ENCODE results near the gene THOC7. TPM values are rescaled to one million over a fixed set of nuclear protein-coding genes. Genes with fewer than 3 reads are reported as not detected.

Gene THOC7
- total RNA-seq, 3 donors from 2014 or later (not counting 1 experiment from before 2014, with no cell fraction given): 30.3 to 35.8 (median 32.5) TPM

DNA sequence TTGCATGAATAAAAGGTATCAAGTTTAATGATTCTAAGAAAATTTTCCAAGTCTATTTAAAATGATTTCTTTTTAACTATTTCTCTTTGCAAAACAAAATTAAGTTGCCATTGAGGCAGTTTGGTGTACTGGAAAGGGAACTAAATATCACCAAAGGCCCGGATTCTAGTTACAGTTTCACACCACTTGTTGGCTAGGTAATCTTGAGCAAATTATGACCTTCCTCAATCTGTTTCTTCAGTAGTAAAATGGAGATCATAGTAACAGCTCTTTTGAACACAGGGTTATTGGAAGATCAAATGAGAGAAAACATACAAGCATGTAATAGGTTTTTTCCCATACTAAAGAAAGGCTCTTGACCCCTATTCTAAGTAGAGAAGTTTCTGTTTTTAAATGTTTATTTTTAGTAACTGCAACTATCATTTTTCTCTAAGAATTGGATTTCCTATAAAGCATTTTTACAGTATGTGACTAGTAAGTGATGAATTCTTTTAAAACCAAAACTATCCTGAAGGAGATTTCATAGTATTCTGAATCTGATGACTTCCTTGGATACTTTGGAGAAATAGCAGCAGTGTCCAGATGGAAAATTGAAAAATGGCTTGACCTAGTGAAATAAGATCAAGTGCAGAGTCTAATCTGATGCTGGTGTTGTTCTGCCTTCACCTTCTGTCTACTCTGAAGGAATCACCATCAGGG lies 32.9 kb upstream of the THOC7 start:
- intact Hi-C loops (cut with micrococcal nuclease): no loop called here
- Mint-ChIP-seq H3K9me3 (no peaks in the 10 kb centered on the region), H3K27ac (peak overlapping the region in 1 of 2 donors; percentile 43), H3K27me3 (ENCODE audit: low read depth in 2 of 2) (no peaks in the 10 kb centered on the region), H3K4me1 (peaks cover 30 to 35% of the 10 kb centered on the region in 2 donors), H3K4me3 (no peak overlapping the region), H3K36me3 (no peaks in the 10 kb centered on the region)
- 89% methylated on average over 1 of the region's 1 CpG for WGBS (ENCODE audit: insufficient coverage)
- DNase-seq: no peak
- no peak overlapping the region for H3K4me3 ChIP-seq (ENCODE audit: low read length)
- ATAC-seq: no peak
- H3K27ac ChIP-seq (ENCODE audit: low read length): no peak overlapping the region
- H3K27me3 ChIP-seq (ENCODE audit: control insufficient read depth, insufficient read depth, low read length): no peaks in the 10 kb centered on the region
- no peaks in the 10 kb centered on the region for H3K4me1 ChIP-seq (ENCODE audit: control insufficient read depth, insufficient read depth, low read length)
- peaks cover 27% of the 10 kb centered on the region for H3K36me3 ChIP-seq (ENCODE audit: control insufficient read depth, insufficient read depth, low read length)
- TF ChIP-seq, protein P1, sequence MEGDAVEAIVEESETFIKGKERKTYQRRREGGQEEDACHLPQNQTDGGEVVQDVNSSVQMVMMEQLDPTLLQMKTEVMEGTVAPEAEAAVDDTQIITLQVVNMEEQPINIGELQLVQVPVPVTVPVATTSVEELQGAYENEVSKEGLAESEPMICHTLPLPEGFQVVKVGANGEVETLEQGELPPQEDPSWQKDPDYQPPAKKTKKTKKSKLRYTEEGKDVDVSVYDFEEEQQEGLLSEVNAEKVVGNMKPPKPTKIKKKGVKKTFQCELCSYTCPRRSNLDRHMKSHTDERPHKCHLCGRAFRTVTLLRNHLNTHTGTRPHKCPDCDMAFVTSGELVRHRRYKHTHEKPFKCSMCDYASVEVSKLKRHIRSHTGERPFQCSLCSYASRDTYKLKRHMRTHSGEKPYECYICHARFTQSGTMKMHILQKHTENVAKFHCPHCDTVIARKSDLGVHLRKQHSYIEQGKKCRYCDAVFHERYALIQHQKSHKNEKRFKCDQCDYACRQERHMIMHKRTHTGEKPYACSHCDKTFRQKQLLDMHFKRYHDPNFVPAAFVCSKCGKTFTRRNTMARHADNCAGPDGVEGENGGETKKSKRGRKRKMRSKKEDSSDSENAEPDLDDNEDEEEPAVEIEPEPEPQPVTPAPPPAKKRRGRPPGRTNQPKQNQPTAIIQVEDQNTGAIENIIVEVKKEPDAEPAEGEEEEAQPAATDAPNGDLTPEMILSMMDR (IDR thresholded peaks at IDR 0.05): no peak
- H3K9me3 ChIP-seq (ENCODE audit: control insufficient read depth, insufficient read depth, low read length): no peaks in the 10 kb centered on the region

DNA sequence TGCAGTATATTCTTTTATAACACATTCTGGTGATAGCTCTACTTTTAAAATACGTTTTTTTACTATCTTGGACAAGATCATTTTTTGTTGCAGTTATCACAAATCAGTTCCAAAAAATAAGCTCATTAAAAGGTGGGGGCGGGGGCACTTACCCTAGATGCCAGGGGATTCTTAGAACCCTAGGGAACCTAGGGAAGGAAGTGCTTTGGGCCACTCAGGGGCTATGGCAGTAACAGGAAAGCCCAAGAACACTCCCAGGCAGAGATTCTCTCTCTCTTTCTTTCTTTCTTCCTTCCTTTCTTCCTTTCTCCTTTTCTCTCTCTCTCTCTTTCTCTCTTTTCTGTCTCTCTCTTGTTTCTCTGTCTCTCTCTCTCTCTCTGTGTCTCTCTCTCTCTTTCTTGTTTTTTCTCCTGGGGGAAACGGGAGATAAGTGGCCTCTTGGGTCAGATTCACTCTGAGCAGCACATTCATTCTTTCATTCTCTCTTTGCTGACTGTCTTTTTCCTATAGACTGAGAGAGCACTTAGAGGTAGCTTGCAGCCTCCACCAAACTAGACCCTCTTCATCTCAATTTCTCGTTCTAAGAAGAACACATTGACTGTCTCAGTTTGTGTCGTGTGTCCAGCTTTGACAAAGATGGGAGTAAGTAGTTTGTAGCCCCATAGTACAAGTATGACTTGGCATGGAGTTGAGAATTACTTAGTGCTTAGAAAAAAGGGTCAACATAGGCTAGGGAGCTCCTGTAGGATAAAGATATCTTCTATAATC lies 32.0 kb upstream of the THOC7 start:
- H3K27me3 ChIP-seq (ENCODE audit: control insufficient read depth, insufficient read depth, low read length): no peaks in the 10 kb centered on the region
- Mint-ChIP-seq H3K27me3 (ENCODE audit: low read depth in 2 of 2) (no peaks in the 10 kb centered on the region), H3K27ac (peak overlapping the region in 1 of 2 donors; percentile 3), H3K4me3 (no peak overlapping the region), H3K9me3 (no peaks in the 10 kb centered on the region), H3K36me3 (no peaks in the 10 kb centered on the region), H3K4me1 (peaks cover 29 to 37% of the 10 kb centered on the region in 2 donors)
- WGBS (ENCODE audit: insufficient coverage): 77% methylated on average over 5 of the region's 5 CpGs
- H3K4me3 ChIP-seq (ENCODE audit: low read length): no peak overlapping the region
- ATAC-seq (no peak), DNase-seq (no peak)
- H3K27ac ChIP-seq (ENCODE audit: low read length): no peak overlapping the region
- intact Hi-C loops (cut with micrococcal nuclease): no loop called here
- TF ChIP-seq, protein P1 (IDR thresholded peaks at IDR 0.05): no peak
- no peaks in the 10 kb centered on the region for H3K9me3 ChIP-seq (ENCODE audit: control insufficient read depth, insufficient read depth, low read length)
- H3K4me1 ChIP-seq (ENCODE audit: control insufficient read depth, insufficient read depth, low read length): no peaks in the 10 kb centered on the region
- peaks cover 25% of the 10 kb centered on the region for H3K36me3 ChIP-seq (ENCODE audit: control insufficient read depth, insufficient read depth, low read length)

DNA sequence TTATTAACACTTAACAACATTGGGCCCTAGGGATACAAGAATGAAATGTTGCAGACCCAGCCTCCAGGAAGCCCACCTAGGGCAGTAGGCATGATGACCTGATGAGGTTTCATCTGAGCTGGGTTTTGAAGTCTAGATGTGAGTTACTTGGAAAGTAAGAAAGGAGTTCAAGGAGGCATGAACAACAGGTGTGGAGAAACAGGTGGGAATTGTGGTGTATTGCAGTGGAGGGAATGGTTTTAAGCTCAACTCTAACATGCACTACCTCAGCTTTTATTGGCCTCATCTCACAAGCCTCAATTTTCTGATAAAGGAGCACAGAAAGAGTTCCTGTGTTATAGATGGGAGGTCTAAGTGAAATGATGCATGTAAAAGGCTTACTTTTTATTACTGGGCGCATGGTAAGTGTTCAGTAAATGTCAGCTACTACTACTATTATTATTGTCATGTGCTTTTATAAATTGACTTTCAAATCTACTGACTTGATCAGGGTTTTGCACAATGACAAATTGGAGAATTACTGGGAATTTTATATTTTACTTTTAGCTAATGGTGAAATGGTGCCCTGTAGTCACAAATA lies 29.3 kb upstream of the THOC7 start:
- Histone ChIP-seq H3K27me3 (ENCODE audit: control insufficient read depth, insufficient read depth, low read length) (no peaks in the 10 kb centered on the region), H3K4me3 (ENCODE audit: low read length) (no peak overlapping the region), H3K27ac (ENCODE audit: low read length) (no peak overlapping the region), H3K4me1 (ENCODE audit: control insufficient read depth, insufficient read depth, low read length) (no peaks in the 10 kb centered on the region), H3K9me3 (ENCODE audit: control insufficient read depth, insufficient read depth, low read length) (no peaks in the 10 kb centered on the region), H3K36me3 (ENCODE audit: control insufficient read depth, insufficient read depth, low read length) (peaks cover 6% of the 10 kb centered on the region)
- Mint-ChIP-seq H3K9me3 (no peaks in the 10 kb centered on the region), H3K27me3 (ENCODE audit: low read depth in 2 of 2) (no peaks in the 10 kb centered on the region), H3K4me3 (no peak overlapping the region), H3K27ac (no peak overlapping the region), H3K4me1 (peaks cover 24 to 32% of the 10 kb centered on the region in 2 donors), H3K36me3 (no peaks in the 10 kb centered on the region)
- ATAC-seq: no peak
- intact Hi-C loops (cut with micrococcal nuclease): no loop called here
- TF ChIP-seq, protein P1 (IDR thresholded peaks at IDR 0.05): no peak
- no CpG with 5 or more reads among the region's 1 CpG for WGBS (ENCODE audit: insufficient coverage)
- DNase-seq: no peak

Data from natural killer cell (primary cell).